HG03175 (cell line): ENCODE measurements around the gene XRN1.
"Not testable (repeated sequence)": the region's sequence is repeated elsewhere in the genome, so short reads cannot be mapped to it uniquely, and the experiment has no call there.

ENCODE experiments used
- ATAC-seq: cut with Tn5 transposase; IDR thresholded peaks from one replicate; pipeline ENCODE4 v1.9.1; 2021; ENCODE audit warnings: mild to moderate bottlenecking, moderate library complexity; ENCODE audit not compliant: unreplicated experiment

The XRN1 gene, protein sequence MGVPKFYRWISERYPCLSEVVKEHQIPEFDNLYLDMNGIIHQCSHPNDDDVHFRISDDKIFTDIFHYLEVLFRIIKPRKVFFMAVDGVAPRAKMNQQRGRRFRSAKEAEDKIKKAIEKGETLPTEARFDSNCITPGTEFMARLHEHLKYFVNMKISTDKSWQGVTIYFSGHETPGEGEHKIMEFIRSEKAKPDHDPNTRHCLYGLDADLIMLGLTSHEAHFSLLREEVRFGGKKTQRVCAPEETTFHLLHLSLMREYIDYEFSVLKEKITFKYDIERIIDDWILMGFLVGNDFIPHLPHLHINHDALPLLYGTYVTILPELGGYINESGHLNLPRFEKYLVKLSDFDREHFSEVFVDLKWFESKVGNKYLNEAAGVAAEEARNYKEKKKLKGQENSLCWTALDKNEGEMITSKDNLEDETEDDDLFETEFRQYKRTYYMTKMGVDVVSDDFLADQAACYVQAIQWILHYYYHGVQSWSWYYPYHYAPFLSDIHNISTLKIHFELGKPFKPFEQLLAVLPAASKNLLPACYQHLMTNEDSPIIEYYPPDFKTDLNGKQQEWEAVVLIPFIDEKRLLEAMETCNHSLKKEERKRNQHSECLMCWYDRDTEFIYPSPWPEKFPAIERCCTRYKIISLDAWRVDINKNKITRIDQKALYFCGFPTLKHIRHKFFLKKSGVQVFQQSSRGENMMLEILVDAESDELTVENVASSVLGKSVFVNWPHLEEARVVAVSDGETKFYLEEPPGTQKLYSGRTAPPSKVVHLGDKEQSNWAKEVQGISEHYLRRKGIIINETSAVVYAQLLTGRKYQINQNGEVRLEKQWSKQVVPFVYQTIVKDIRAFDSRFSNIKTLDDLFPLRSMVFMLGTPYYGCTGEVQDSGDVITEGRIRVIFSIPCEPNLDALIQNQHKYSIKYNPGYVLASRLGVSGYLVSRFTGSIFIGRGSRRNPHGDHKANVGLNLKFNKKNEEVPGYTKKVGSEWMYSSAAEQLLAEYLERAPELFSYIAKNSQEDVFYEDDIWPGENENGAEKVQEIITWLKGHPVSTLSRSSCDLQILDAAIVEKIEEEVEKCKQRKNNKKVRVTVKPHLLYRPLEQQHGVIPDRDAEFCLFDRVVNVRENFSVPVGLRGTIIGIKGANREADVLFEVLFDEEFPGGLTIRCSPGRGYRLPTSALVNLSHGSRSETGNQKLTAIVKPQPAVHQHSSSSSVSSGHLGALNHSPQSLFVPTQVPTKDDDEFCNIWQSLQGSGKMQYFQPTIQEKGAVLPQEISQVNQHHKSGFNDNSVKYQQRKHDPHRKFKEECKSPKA (N-terminal part only)

GRCh38 chr3:142447852-142448823, at the start of gene XRN1:
XRN1 (minus strand) TSS chr3:142448037; CDS start chr3:142447944, 93 bp downstream.
- peak; percentile 90 for ATAC-seq

- ATAC-seq, result no peak
Measured at GRCh38 chr3:142495103-142495502, 47.3 kb upstream of the XRN1 start.

DNA sequence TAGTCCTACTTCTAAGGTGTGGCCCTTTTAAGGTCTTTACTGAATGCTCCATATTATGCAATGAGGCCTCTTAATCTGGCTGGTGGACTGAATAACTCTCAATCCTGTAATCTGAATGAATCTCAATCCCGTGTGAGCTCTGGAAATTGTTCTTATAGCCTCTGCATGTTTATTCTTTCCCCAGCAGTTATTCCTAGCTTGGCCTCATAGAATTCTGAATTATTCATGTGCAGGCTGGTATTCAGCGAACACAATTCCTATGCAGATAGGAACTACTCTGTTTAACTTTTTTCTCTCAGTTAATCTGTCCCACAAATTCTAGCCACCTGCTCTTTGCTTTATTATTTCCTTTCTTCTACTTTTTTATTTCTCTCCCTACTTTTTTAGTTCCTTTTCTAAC, 44.3 kb upstream of the XRN1 start:
- no peak for ATAC-seq

- ATAC-seq, result no peak
Measured at GRCh38 chr3:142489572-142490323, 41.9 kb upstream of the XRN1 start.

DNA sequence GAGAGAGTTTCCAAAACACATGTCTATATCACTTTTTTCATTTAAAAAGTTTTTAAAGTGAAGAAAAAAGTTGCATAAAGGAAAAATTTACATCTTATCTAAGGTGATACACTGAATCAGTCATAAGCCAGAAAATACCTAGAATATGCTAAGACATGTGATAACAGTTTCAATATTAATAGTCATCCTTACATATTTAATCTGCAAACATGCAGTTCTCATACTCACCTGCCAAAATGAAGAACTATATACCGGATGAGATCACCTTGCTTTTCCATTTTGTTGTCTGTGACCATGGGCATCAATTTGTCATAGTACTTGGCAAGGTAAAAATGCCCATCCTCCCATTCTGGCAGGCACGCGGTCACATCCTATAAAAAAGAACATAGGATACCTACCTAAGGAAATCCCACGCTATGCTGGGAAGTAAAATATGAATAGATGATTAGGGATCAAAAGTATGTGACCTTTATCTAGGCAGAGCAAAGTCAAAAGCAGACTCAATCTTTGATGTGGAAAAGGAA, 37.1 kb upstream of the XRN1 start:
- no peak for ATAC-seq

DNA sequence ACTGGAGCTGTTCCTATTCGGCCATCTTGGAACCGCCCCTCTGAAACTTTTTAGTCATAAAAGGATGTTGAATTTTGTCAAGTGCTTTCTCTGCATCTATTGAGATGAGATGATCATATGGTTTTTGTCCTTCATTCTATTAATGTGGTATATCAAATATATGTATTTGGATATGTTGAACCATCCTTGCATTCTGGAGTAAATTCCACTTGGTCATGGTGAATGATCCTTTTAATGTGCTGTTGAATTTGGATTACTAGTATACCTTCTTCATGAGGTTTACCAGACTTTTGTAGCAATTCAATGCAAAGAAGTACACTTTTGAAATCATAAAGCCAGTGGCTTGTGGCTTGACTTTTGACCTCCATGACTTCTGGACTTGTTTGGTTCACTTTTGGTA, 33.4 kb upstream of the XRN1 start:
- no peak for ATAC-seq

GRCh38 chr3:142470826-142471225, 23.0 kb upstream of the XRN1 start:
- no peak for ATAC-seq

DNA sequence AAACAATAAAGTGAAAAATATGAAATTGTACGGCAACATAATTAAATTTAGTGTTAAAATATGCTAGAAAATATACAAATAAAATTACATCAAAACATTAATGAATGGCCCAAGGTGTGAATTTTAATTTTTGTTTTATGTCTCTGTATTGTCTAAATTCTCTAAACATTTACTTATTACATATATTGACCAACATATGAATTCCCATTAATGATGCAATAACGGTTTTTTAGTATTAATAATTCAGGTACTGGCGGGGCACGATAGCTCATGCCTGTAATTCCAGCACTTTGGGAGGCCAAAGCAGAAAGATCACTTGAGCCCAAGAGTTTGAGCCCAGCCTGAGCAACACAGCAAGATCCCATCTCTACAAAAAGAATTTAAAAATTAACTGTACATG, 20.6 kb upstream of the XRN1 start:
- ATAC-seq, result no peak

- no peak for ATAC-seq
Measured at GRCh38 chr3:142467768-142468167, 19.9 kb upstream of the XRN1 start.

- ATAC-seq, result no peak
Measured at GRCh38 chr3:142460689-142461088, 12.9 kb upstream of the XRN1 start.

GRCh38 chr3:142459929-142460328, 12.1 kb upstream of the XRN1 start:
- ATAC-seq, result no peak

GRCh38 chr3:142459096-142459495, 11.3 kb upstream of the XRN1 start:
- no peak for ATAC-seq

- no peak for ATAC-seq
Measured at GRCh38 chr3:142450881-142451280, 3.0 kb upstream of the XRN1 start.

- ATAC-seq, result no peak
Measured at GRCh38 chr3:142450189-142450588, 2.4 kb upstream of the XRN1 start.

DNA sequence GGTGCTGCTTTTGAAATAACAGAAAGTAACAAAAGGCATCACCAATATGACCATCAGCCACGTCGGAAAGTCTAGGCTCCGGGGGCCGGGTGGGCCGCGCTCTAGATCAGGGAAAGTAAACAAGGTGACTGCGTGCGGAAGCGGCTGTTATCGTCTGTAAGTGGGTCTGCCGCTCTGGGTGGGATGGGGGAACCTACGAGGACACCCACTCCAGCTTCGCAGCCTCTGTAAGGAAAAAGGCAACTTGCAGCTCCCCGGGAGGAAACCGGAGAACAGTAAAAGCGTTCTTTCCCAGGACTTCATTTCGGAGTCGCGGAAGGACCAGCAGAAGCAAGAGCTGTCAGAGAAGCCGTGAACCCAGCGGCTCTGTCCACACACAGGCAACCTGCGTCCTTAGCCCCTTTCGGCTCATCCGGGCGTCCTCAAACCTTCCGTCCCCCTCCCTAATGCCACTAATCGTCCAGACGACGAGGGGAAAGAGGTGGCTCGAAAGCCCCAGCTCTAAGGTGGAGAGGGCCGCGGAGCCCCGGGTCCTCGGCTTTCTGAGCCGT, 461 bp downstream of the XRN1 start:
- ATAC-seq, result peak; percentile 38

GRCh38 chr3:142445816-142446254, 2.0 kb downstream of the XRN1 start:
- ATAC-seq, result peak; percentile 41

- no peak for ATAC-seq
Measured at GRCh38 chr3:142444343-142444742, 3.5 kb downstream of the XRN1 start.

DNA sequence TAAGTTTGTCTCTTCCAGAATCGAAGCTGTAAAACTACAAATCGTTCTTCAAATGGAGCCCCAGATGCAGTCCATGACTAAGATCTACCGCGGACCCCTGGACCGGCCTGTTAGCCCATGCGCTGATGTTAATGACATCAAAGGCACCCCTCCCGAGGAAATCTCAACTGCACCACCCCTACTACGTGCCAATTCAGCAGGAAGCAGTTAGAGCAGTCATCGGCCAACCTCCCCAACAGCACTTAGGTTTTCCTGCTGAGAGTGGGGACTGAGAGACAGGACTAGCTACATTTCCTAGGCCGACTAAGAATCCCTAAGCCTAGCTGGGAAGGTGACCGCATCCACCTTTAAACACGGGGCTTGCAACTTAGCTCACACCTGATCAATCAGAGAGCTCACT, 4.8 kb downstream of the XRN1 start:
- ATAC-seq, result not testable (repeated sequence)
